CD4-positive, alpha-beta T cell treated with Interleukin-2 at 100 ng/mL for 4 hours (primary cell): Measurements from ENCODE around the gene ATCAY.
"Not testable (repeated sequence)": the region's sequence is repeated elsewhere in the genome, so short reads cannot be mapped to it uniquely, and the experiment has no call there.

Source experiments
- DNase-seq: peaks from one replicate; pipeline ENCODE4 v3.0.0-alpha.2; 2020; ENCODE audit warnings: low spot score

Gene ATCAY

DNA sequence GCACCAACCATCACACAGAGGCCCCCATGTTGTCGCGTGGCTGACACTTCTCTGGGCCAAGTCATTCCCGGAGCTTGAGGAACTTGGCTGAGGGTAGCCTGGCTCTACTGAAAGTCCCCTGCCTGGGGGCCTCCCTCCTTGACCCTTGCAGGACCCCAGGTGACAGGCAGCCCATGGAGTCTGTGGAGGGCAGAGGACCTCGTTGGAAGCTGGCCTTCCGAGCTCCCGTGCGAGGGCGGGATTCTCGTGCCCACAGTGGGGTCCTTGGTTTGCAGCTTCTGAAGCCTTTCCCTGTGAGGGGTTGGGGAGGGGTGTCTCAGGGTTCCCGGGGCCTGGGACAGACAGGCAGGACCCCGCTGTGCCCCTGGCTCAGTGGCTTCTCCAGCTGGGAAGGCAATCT, 68.8 kb downstream of the ATCAY start:
- no peak for DNase-seq

- no peak for DNase-seq
Measured at GRCh38 chr19:3949997-3950859, 69.7 kb downstream of the ATCAY start.

- DNase-seq = no peak
Measured at GRCh38 chr19:3950871-3951861, 70.7 kb downstream of the ATCAY start.

DNA sequence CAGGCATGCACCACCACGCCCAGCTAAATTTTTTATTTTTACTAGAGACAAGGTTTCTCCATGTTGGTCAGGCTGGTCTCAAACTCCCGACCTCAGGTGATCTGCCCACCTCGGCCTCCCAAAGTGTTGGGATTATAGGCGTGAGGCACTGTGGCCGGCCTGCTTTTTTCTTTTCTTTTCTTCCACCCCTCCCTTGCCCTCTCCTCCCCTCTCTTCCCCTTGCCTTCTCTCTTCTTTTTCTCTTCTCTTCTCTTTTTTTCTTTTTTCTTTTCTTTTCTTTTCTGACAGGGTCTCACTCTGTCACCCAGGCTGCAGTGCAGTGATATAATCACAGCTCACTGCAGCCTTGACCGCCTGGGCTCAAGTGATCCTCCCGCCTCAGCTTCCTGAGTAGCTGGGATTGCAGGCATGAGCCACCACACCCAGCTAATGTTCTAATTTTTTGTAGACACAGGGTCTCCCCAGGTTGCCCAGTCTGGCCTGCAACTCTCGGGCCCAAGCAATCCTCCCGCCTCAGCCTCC, 72.3 kb downstream of the ATCAY start:
- DNase-seq = not testable (repeated sequence)

DNA sequence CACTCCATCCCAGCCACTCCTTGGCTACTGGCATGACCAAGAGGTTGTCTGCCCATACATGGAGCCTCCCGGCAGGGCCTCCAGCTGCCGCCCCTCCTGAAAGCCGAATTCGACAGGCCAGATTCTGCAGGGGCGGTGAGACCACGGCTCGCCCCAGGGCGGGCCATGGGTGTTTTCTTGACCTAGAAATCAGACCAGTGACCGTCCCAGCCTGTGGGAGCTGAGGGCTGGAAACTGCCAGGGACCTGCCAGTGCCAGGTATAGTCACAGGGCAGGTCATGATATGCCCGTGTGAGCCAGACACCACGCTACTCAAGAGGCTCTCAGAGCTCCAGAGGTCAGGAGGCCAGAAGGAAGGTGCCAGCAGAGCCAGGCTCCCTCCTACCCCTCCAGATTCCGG, 73.6 kb downstream of the ATCAY start:
- no peak for DNase-seq

- DNase-seq = not testable (repeated sequence)
Measured at GRCh38 chr19:3955276-3955675, 74.8 kb downstream of the ATCAY start.

DNA sequence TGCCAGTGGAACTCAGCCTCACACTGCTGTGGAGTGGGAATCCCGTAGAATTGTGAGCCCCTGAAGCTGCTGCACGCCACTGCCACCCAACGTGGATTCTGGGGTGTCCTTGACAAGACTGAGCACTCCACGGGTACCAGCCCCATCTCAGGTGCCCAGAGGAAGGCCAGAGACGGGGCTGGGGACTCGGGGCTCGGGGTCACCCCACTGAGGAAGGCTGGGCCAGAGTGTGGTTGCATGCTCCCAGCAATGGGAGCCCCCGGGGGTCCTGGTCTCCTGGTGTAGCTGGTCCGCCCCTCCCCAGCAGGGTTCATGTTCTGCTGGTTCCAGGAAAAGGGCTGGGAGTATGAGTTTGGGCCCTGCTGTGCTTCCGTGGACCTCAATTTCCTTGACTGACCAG, 75.2 kb downstream of the ATCAY start:
- no peak for DNase-seq

- DNase-seq = no peak
Measured at GRCh38 chr19:3958836-3959765, 78.6 kb downstream of the ATCAY start.

DNA sequence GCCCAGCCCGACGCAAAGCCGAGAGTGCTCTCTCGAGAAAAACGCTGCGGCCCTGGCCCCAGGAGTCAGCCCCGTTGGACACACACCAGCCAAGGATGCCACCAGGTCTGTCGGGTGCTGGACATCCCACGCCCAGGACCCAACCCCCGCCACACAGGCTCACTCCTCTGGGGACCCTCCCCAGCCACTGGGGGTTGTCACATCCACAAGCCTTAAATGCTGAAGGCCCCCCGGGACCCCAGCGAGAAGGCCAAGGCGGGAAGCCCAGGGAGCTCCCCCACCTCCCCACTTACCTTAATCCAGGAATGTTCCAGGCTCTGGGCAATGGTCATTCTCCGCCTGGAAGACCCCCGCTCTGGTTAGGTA, 79.3 kb downstream of the ATCAY start:
- no peak for DNase-seq

DNA sequence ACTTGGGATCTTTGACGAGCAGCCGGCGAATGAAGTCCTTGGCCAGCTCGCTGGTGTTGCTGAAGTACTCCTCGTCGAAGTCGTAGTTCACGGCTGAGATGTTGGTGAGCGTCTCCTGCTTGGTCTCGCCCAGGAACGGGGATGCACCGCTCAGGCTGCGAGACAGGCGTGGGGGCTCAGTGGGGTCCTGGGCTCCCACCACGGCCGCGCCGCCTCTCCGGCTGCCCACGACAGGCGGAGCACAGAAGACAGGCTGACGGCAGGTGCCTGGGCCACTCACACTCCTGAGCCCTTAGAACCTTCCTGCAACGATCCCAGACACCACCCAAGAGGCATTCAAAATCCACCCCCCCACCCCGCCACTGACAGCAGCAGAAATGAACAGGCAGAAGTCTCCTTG, 80.5 kb downstream of the ATCAY start:
- no peak for DNase-seq

- DNase-seq = no peak
Measured at GRCh38 chr19:3963458-3964255, 83.2 kb downstream of the ATCAY start.

GRCh38 chr19:3964256-3965194, 84.0 kb downstream of the ATCAY start:
- no peak for DNase-seq

GRCh38 chr19:3966051-3967017, 85.8 kb downstream of the ATCAY start:
- DNase-seq = no peak

DNA sequence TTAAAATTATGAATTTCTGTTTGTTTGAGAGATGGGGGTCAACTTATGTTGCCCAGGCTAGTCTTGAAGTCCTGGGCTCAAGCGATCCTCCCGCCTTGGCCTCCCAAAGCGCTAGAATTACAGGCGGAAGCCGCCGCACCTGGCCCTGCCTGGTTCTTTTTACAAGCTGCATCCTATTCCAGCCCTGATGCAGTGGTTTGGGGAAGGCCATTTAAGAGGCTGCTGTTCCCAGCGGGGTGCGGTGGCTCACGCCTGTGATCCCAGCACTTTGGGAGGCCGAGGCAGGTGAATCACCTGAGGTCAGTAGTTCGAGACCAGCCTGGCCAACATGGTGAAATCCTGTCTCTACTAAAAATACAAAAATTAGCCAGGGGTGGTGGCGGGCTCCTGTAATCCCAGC, 87.5 kb downstream of the ATCAY start:
- not testable (repeated sequence) for DNase-seq

DNA sequence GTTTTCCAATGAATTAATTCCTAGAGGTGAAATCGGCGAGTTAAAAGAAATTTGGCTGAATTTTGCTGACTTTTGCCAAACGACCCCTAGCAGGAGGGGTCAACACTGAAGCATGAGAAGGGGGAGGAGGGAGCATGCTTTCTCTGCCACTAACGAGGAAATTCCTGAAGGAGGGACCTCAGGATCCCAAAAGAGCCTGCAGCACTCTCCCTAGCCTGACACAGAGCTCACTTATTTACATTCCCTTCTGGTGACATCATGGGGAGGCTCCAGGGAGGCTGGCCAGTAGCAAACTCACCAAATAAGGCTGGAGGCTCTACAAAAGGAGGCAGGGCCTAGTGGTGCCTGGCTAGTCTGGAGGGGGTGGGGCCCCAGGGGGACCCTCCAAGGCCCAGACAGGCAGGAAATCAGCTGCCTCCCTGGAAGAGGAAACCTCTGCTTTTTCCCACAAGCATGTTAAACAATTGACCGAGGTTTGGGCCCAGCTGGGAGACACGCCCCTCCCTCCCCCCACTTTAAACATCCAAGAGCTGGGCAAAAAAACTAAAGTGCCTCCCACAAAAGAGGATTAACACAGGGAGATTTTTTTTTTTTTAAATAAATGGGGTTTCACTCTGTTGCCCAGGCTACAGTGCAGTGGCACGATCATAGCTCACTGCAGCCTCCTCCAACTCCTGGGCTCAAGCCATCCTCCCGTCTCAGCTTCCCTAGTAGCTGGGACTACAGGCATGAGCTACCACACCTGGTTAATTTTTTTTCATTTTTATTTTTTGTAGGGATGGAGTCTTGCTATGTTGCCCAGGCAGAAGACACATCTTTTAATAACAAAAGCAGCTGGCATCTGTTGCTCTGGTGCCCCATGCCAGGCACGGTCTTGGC, 88.3 kb downstream of the ATCAY start:
- no peak for DNase-seq

DNA sequence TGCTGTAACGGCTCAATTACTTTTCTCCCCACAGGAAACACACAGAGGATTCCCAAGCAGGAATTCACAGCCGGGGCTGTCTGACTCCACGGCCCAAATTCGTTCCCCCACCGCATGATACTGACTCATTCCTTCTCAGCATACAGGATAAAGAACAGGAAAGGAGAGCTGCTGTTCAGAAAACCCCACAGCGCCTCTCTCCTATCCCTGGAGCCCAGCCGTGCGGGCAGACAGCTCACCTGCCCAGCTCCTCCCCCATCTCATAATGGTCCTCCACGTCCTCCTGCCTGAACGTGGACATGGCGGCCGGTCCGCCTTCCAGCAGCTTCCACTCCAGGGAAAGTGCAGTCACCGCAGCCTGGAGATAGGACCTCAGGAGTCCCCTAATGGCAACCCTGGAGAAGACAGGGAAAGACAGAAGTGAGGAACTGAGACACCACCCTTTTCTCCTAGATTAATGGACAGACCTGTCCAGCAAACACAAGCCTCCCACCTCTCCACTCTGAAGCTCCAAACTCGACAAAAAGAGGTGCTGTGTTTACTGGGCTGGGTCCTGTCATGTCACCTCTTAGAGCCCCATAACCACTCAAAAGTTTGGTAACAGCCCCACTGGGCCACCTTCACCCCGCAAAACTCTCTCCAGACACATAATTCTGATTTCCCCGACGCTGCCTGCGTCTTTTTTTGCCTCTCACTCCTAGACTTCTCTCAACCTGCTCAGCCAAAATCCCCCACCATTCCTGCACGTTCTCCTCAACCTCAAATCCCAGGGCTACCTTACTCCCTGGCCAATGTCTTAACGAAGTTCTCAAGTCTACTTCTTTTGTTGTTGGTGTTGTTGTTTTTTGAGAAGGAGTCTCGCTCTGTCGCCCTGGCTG, 89.2 kb downstream of the ATCAY start:
- DNase-seq = no peak
